GM12891 (cell line): ENCODE measurements around the gene GAS7.

ENCODE experiments used
- PAX5 ChIP-seq: IDR thresholded peaks from 2 replicates; pipeline ENCODE4 v1.6.1; 2011; ENCODE audit warnings: low read length, moderate library complexity, mild to moderate bottlenecking; ENCODE audit not compliant: insufficient read depth, severe bottlenecking
- POLR2A ChIP-seq: IDR thresholded peaks from 2 replicates; pipeline ENCODE4 v1.6.1; 2011; ENCODE audit warnings: low read depth, low read length, control low read depth
- POLR2AphosphoS5 ChIP-seq: IDR thresholded peaks from 2 replicates; pipeline ENCODE4 v1.6.1; 2011; ENCODE audit warnings: low read depth, low read length, control low read depth
- SPI1 ChIP-seq: IDR thresholded peaks from 2 replicates; pipeline ENCODE4 v1.6.1; 2011; ENCODE audit warnings: low read depth, low read length, control low read depth
- TAF1 ChIP-seq: IDR thresholded peaks from 2 replicates; pipeline ENCODE4 v1.6.1; 2011; ENCODE audit warnings: low read depth, low read length, control low read depth

- TF ChIP-seq POLR2A (no peak), POLR2AphosphoS5 (no peak), TAF1 (no peak), PAX5 (no peak), SPI1 (no peak)
These were observed 265.9 kb downstream of the GAS7 start for GRCh38 chr17:9932491-9932890.
